Body of pancreas (tissue), 4 donors: ENCODE data around the gene PGA5. TPM values are rescaled to one million over a fixed set of nuclear protein-coding genes. Genes with fewer than 3 reads are reported as not detected.
"Not testable (repeated sequence)": the region's sequence is repeated elsewhere in the genome, so short reads cannot be mapped to it uniquely, and the experiment has no call there.

Experiments
- ATAC-seq: fragments of 150-250 bp; one replicate; pipeline ENCODE4 v1.9.1; 2016
- DNase-seq, 4 donors: peaks; one replicate each; pipeline ENCODE4 v3.0.0-alpha.2; 2019
- H3K27ac ChIP-seq, 4 donors: fragments of 200-600 bp; sonication (generic); 1 replicate in 3 of 4; 2 replicates in 1 of 4; pipeline versions ENCODE4 v1.5.1 to v1.6.1; 2016 to 2019; ENCODE audit warnings: mild to moderate bottlenecking in 1 of 4, mixed read lengths in 1 of 4, moderate library complexity in 1 of 4
- H3K27me3 ChIP-seq, 2 donors: fragments of 200-600 bp; sonication (generic); one replicate each; pipeline ENCODE4 v1.6.0; 2016; ENCODE audit warnings: mild to moderate bottlenecking in 1 of 2
- H3K36me3 ChIP-seq, 2 donors: fragments of 200-600 bp; sonication (generic); replicated peaks in 1 of 2; 2 replicates each; pipeline ENCODE4 v1.5.1; 2016; ENCODE audit warnings: low read depth in 2 of 2; ENCODE audit not compliant: insufficient read depth in 1 of 2
- H3K4me1 ChIP-seq: fragments of 200-600 bp; sonication (generic); one replicate; pipeline ENCODE4 v1.6.0; 2016
- H3K4me3 ChIP-seq, 2 donors: fragments of 200-600 bp; sonication (generic); 1 replicate in 1 of 2; 2 replicates in 1 of 2; pipeline ENCODE4 v1.5.1; 2016 to 2019
- H3K9me3 ChIP-seq, 3 donors: fragments of 200-600 bp; sonication (generic); 1 replicate in 2 of 3; 2 replicates in 1 of 3; pipeline ENCODE4 v1.5.1; 2016
- CTCF ChIP-seq, 7 experiments: fragments of 450-650 bp in 4 of 7; fragments of 200-600 bp in 3 of 7; sonication (generic) in 3 of 7; IDR thresholded peaks; one replicate each; pipeline ENCODE4 v1.5.1; 2016 to 2019; ENCODE audit warnings: antibody characterized with exemption in 7 of 7
- POLR2A ChIP-seq, 3 donors: fragments of 450-650 bp; IDR thresholded peaks; one replicate each; pipeline ENCODE4 v1.6.1; 2016; ENCODE audit warnings: antibody characterized with exemption in 3 of 3, mild to moderate bottlenecking in 2 of 3
- WGBS, 2 donors: methylation state at CpG; one replicate each; pipeline ENCODE4 v1.1.5; 2017; 5-methylcytosine and 5-hydroxymethylcytosine counted together
- intact Hi-C: fragments of 100-400 bp; cut with DNase I; formaldehyde crosslinking; loops from one replicate; pipeline ENCODE4 v1.15.1; 2023
- total RNA-seq, 2 donors: library from RNA; depleted of rRNA; stranded (reverse); fragments of >200 nt; gene quantifications; one replicate each; pipeline ENCODE4 v1.1.0, GENCODE V29; 2016

The PGA5 gene
- total RNA-seq, 2 donors from 2014 or later = 10.9 TPM; not detected in 1

GRCh38 chr11:61198361-61198760 lies 42.6 kb upstream of the PGA5 start:
- TF ChIP-seq CTCF (IDR thresholded peaks at IDR 0.05) (no peak), POLR2A (IDR thresholded peaks at IDR 0.05) (no peak)
- no peaks in the 10 kb centered on the region for H3K4me1 ChIP-seq
- intact Hi-C loops = loop anchor here (10.0 kb wide), 1 partner anchor 374 kb away; no protein-coding TSS in a partner anchor
- no peaks in the 10 kb centered on the region for H3K36me3 ChIP-seq
- H3K9me3 ChIP-seq = no peaks in the 10 kb centered on the region
- ATAC-seq (no peak), DNase-seq (peak in 1 of 4 donors; percentile 19)
- H3K27me3 ChIP-seq = no peaks in the 10 kb centered on the region
- no peak overlapping the region for H3K27ac ChIP-seq
- WGBS, 2 donors = 18 to 30% methylated on average over 6 of the region's 6 CpGs
- H3K4me3 ChIP-seq = no peak overlapping the region

- Histone ChIP-seq H3K36me3 (no peaks in the 10 kb centered on the region), H3K27ac (no peak overlapping the region), H3K4me1 (no peaks in the 10 kb centered on the region), H3K4me3 (no peak overlapping the region), H3K9me3 (no peaks in the 10 kb centered on the region), H3K27me3 (no peaks in the 10 kb centered on the region)
- 73 to 78% methylated on average over 3 to 4 of the region's 4 CpGs for WGBS, 2 donors
- intact Hi-C loops = loop anchor here (10.0 kb wide), 1 partner anchor 374 kb away; no protein-coding TSS in a partner anchor
- no peak for DNase-seq
- ATAC-seq = no peak
- TF ChIP-seq CTCF (IDR thresholded peaks at IDR 0.05) (no peak), POLR2A (IDR thresholded peaks at IDR 0.05) (no peak)
These were observed 41.9 kb upstream of the PGA5 start for GRCh38 chr11:61198948-61199523.

GRCh38 chr11:61201476-61201875 lies 39.5 kb upstream of the PGA5 start:
- Histone ChIP-seq H3K4me3 (no peak overlapping the region), H3K27ac (no peak overlapping the region), H3K36me3 (no peaks in the 10 kb centered on the region), H3K27me3 (no peaks in the 10 kb centered on the region), H3K4me1 (no peaks in the 10 kb centered on the region), H3K9me3 (no peaks in the 10 kb centered on the region)
- ATAC-seq (no peak), DNase-seq (no peak)
- intact Hi-C loops = no loop called here
- WGBS, 2 donors = 89 to 92% methylated on average over 14 of the region's 14 CpGs
- no peak for TF ChIP-seq CTCF (IDR thresholded peaks at IDR 0.05)
- TF ChIP-seq POLR2A (IDR thresholded peaks at IDR 0.05) = no peak

GRCh38 chr11:61202950-61203746 lies 37.8 kb upstream of the PGA5 start, which contains the start of gene PGA3:
Gene PGA3, plus strand, starts transcription at chr11:61203515. Its CDS starts 50 bp downstream, at chr11:61203565.
- ATAC-seq, H3K4me3 ChIP-seq, DNase-seq, H3K36me3 ChIP-seq, H3K4me1 ChIP-seq, H3K9me3 ChIP-seq, intact Hi-C loops, H3K27me3 ChIP-seq, H3K27ac ChIP-seq: not testable (repeated sequence)
- WGBS, 2 donors = 57 to 70% methylated on average over 11 to 12 of the region's 18 CpGs

GRCh38 chr11:61203873-61204272 lies 37.1 kb upstream of the PGA5 start:
- H3K4me3 ChIP-seq, H3K36me3 ChIP-seq, H3K27me3 ChIP-seq, DNase-seq, H3K27ac ChIP-seq, ATAC-seq, intact Hi-C loops, H3K4me1 ChIP-seq, H3K9me3 ChIP-seq: not testable (repeated sequence)
- WGBS, 2 donors = no CpG with 5 or more reads among the region's 5 CpGs

GRCh38 chr11:61204502-61205059 lies 36.4 kb upstream of the PGA5 start:
- H3K4me1 ChIP-seq, ATAC-seq, DNase-seq, H3K4me3 ChIP-seq, H3K27ac ChIP-seq, intact Hi-C loops, H3K36me3 ChIP-seq, H3K27me3 ChIP-seq, H3K9me3 ChIP-seq: not testable (repeated sequence)
- WGBS, 2 donors = 68 to 78% methylated on average over 14 of the region's 14 CpGs

- H3K36me3 ChIP-seq, H3K4me3 ChIP-seq, H3K9me3 ChIP-seq, intact Hi-C loops, DNase-seq, H3K27ac ChIP-seq, H3K4me1 ChIP-seq, ATAC-seq, H3K27me3 ChIP-seq: not testable (repeated sequence)
- no CpG with 5 or more reads among the region's 9 CpGs for whole genome bisulfite sequencing, 2 donors
These were observed 33.2 kb upstream of the PGA5 start for GRCh38 chr11:61207636-61208310.

GRCh38 chr11:61210629-61211028 lies 30.3 kb upstream of the PGA5 start:
- no CpG with 5 or more reads among the region's 6 CpGs for WGBS, 2 donors

More at GRCh38 chr11:61210629-61211028, 30.3 kb upstream of the PGA5 start:
- H3K4me3 ChIP-seq, H3K27me3 ChIP-seq, H3K9me3 ChIP-seq, DNase-seq, H3K27ac ChIP-seq, H3K4me1 ChIP-seq, intact Hi-C loops, H3K36me3 ChIP-seq, ATAC-seq: not testable (repeated sequence)
